Measurements from ENCODE around the gene DYNLRB2. TPM values are rescaled to one million over a fixed set of nuclear protein-coding genes. Genes with fewer than 3 reads are reported as not detected.

Gene DYNLRB2
- 0.37 TPM in 1 of 2 replicates, not detected in the other for total RNA-seq

DNA sequence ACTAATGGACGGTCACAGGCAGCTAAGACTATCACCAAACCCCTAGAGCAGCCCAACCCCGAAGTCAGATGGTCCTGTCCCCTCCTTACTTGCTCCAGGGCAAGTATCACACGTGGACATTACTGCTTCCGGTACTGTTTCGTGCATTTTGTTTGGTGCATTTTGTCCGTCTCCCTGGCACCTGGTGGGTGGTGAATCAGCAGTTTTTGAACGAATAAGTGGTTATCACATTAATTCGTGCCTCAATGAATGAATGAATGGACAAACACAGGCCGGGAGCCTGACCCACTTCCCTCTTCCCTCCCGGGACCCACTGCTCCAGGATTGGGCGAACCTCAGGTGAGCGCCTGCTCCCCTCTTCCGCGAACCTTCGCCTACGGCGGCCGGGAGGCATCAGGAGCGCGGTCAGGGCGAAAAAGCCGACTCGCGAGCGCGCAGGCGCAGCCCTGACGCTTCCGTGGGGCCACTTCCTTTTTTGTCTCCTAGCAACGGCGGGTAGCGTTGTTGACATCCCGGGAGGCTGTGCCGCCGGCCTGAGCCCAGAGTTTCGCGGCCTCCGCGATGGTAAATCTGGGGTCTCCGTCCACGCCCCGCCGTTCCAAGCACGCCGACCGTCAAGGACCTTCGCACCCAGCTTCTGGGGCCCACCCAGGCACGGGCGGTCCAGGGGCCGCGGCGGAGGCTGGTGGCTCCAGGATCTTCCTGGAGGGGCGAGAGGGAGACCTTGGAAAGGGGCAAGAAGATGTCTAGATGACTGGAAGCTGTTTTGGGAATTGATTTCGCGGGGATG is at the start of gene DYNLRB2:
TSS of gene DYNLRB2 (plus strand) at position 478 of the 790 bp plus-strand sequence. CDS start at position 562, 84 bp downstream.

